GM19193 (cell line): ENCODE measurements around the gene PLCD3.
A peak's percentile ranks its signal among the peaks of the same experiment; 100 is the strongest.

ENCODE experiments used
- POLR2A ChIP-seq: IDR thresholded peaks from 4 replicates; pipeline ENCODE4 v1.6.1; 2011; ENCODE audit not compliant: insufficient read depth, insufficient read length; ENCODE audit errors: extremely low read depth

The PLCD3 gene

GRCh38 chr17:45160447-45161287 is 28.4 kb upstream of the PLCD3 start:
- no peak for TF ChIP-seq POLR2A

GRCh38 chr17:45156242-45156641 is 23.9 kb upstream of the PLCD3 start:
- TF ChIP-seq POLR2A, result no peak

- TF ChIP-seq POLR2A, result no peak
Measured at GRCh38 chr17:45155483-45155882, 23.2 kb upstream of the PLCD3 start.

GRCh38 chr17:45155029-45155428 is 22.7 kb upstream of the PLCD3 start:
- no peak for TF ChIP-seq POLR2A

GRCh38 chr17:45150911-45151809 is 18.8 kb upstream of the PLCD3 start:
- TF ChIP-seq POLR2A, result no peak

- no peak for TF ChIP-seq POLR2A
Measured at GRCh38 chr17:45149669-45150664, 17.7 kb upstream of the PLCD3 start.

- no peak for TF ChIP-seq POLR2A
Measured at GRCh38 chr17:45149037-45149668, 16.8 kb upstream of the PLCD3 start.

GRCh38 chr17:45148183-45149036 is 16.1 kb upstream of the PLCD3 start, which contains the start of gene HEXIM1:
TSS of gene HEXIM1 (plus strand) at chr17:45148475. CDS start at chr17:45149191, 716 bp downstream.
- TF ChIP-seq POLR2A, result peak; percentile 100

- peak; percentile 29 for TF ChIP-seq POLR2A
Measured at GRCh38 chr17:45147581-45148182, 15.4 kb upstream of the PLCD3 start.

GRCh38 chr17:45146890-45147580 is 14.7 kb upstream of the PLCD3 start:
- TF ChIP-seq POLR2A, result peak; percentile 76

GRCh38 chr17:45146592-45146889 is 14.2 kb upstream of the PLCD3 start:
- no peak for TF ChIP-seq POLR2A

- TF ChIP-seq POLR2A, result no peak
Measured at GRCh38 chr17:45146166-45146565, 13.9 kb upstream of the PLCD3 start.
